ENCODE data around the gene C8B. TPM values are rescaled to one million over a fixed set of nuclear protein-coding genes. Genes with fewer than 3 reads are reported as not detected.

The C8B gene
- under 0.01 TPM in 1 of 2 replicates, not detected in the other for total RNA-seq

GRCh38 chr1:56965916-56966697, at the start of gene C8B:
TSS of gene C8B (minus strand) at chr1:56966015. CDS start at chr1:56965948, 67 bp downstream.

Other genes starting within 250 kb of the C8B start
- not detected in 2 replicates for gene FYB2, start 146.6 kb downstream of the C8B start, total RNA-seq
- gene C8A, start 111.2 kb downstream of the C8B start, total RNA-seq, result under 0.01 TPM in 1 of 2 replicates, not detected in the other